ENCODE data around the gene PUS7.
"Not testable (repeated sequence)": the region's sequence is repeated elsewhere in the genome, so short reads cannot be mapped to it uniquely, and the experiment has no call there.

Gene PUS7

GRCh38 chr7:105450177-105450861, 71.8 kb downstream of the PUS7 start:
- DNase-seq (ENCODE audit: low read depth in 4 of 4, low spot score in 1 of 4) = no peak

GRCh38 chr7:105448181-105448580, 73.9 kb downstream of the PUS7 start:
- DNase-seq (ENCODE audit: low read depth in 4 of 4, low spot score in 1 of 4) = no peak

- no peak for DNase-seq (ENCODE audit: low read depth in 4 of 4, low spot score in 1 of 4)
These were observed 77.6 kb downstream of the PUS7 start for GRCh38 chr7:105444342-105444987.

- DNase-seq (ENCODE audit: low read depth in 4 of 4, low spot score in 1 of 4) = not testable (repeated sequence)
These were observed 79.9 kb downstream of the PUS7 start for GRCh38 chr7:105442214-105442613.

GRCh38 chr7:105439174-105439893, 82.7 kb downstream of the PUS7 start:
- DNase-seq (ENCODE audit: low read depth in 4 of 4, low spot score in 1 of 4) = no peak

- DNase-seq (ENCODE audit: low read depth in 4 of 4, low spot score in 1 of 4) = no peak
These were observed 83.3 kb downstream of the PUS7 start for GRCh38 chr7:105438847-105439173.

- DNase-seq (ENCODE audit: low read depth in 4 of 4, low spot score in 1 of 4) = no peak
These were observed 83.8 kb downstream of the PUS7 start for GRCh38 chr7:105438254-105438653.

- not testable (repeated sequence) for DNase-seq (ENCODE audit: low read depth in 4 of 4, low spot score in 1 of 4)
These were observed 84.7 kb downstream of the PUS7 start for GRCh38 chr7:105437356-105437755.

GRCh38 chr7:105429746-105430612, 92.1 kb downstream of the PUS7 start:
- DNase-seq (ENCODE audit: low read depth in 4 of 4, low spot score in 1 of 4) = peak in 3 of 4 experiments; percentile 11 to 19 (median 19)

GRCh38 chr7:105426606-105427146, 95.4 kb downstream of the PUS7 start:
- DNase-seq (ENCODE audit: low read depth in 4 of 4, low spot score in 1 of 4) = no peak

- DNase-seq (ENCODE audit: low read depth in 4 of 4, low spot score in 1 of 4) = no peak
These were observed 98.1 kb downstream of the PUS7 start for GRCh38 chr7:105423987-105424386.

- DNase-seq (ENCODE audit: low read depth in 4 of 4, low spot score in 1 of 4) = no peak
These were observed 108.1 kb downstream of the PUS7 start for GRCh38 chr7:105413887-105414437.

- DNase-seq (ENCODE audit: low read depth in 4 of 4, low spot score in 1 of 4) = not testable (repeated sequence)
These were observed 111.3 kb downstream of the PUS7 start for GRCh38 chr7:105410774-105411173.

- not testable (repeated sequence) for DNase-seq (ENCODE audit: low read depth in 4 of 4, low spot score in 1 of 4)
These were observed 112.3 kb downstream of the PUS7 start for GRCh38 chr7:105409775-105410174.

- no peak for DNase-seq (ENCODE audit: low read depth in 4 of 4, low spot score in 1 of 4)
These were observed 113.2 kb downstream of the PUS7 start for GRCh38 chr7:105408791-105409410.

Data from stimulated activated CD4-positive, alpha-beta T cell treated with anti-CD3 and anti-CD28 coated beads, Interleukin-1b, Interleukin-23, amount 100 ng/mL, for 24 hours (primary cell).